CD8-positive, alpha-beta memory T cell (primary cell): ENCODE data around the gene PIEZO1. TPM values are rescaled to one million over a fixed set of nuclear protein-coding genes. Genes with fewer than 3 reads are reported as not detected.
A peak's percentile ranks its signal among the peaks of the same experiment; 100 is the strongest.

ENCODE experiments used
- CTCF ChIA-PET: fragments of 350-600 bp; sonication (Branson Sonifier 250); formaldehyde crosslinking; loops from one replicate; lab custom pipeline; 2021; ENCODE audit warnings: antibody characterized with exemption; lab: Charles Lee
- POLR2A ChIA-PET: fragments of 350-600 bp; sonication (Branson Sonifier 250); formaldehyde crosslinking; loops from one replicate; lab custom pipeline; 2021; ENCODE audit warnings: antibody characterized with exemption; lab: Charles Lee
- DNase-seq, 5 donors: peaks; one replicate each; pipeline versions ENCODE4 v3.0.0 to v3.0.0-alpha.2; 2020 to 2022; ENCODE audit warnings: mixed read lengths in 1 of 5
- H3K27ac ChIP-seq: one replicate; pipeline ENCODE4 v1.7.0; 2013; ENCODE audit warnings: low read depth, mild to moderate bottlenecking, low read length, moderate library complexity
- H3K27me3 ChIP-seq: 2 replicates; pipeline ENCODE4 v1.7.0; 2013; ENCODE audit warnings: low read length, mild to moderate bottlenecking; ENCODE audit not compliant: insufficient read depth, poor library complexity, severe bottlenecking
- H3K36me3 ChIP-seq: 2 replicates; pipeline ENCODE4 v1.7.0; 2013; ENCODE audit warnings: mild to moderate bottlenecking, low read length, moderate library complexity; ENCODE audit not compliant: insufficient read depth
- H3K4me1 ChIP-seq: 2 replicates; pipeline ENCODE4 v1.7.0; 2013; ENCODE audit warnings: mild to moderate bottlenecking, low read length, moderate library complexity; ENCODE audit not compliant: insufficient read depth
- H3K4me3 ChIP-seq: 2 replicates; pipeline ENCODE4 v1.7.0; 2013; ENCODE audit warnings: mild to moderate bottlenecking, low read length
- H3K9me3 ChIP-seq: 2 replicates; pipeline ENCODE4 v1.7.0; 2013; ENCODE audit warnings: mild to moderate bottlenecking, low read length
- H3K27ac Mint-ChIP-seq, 8 donors: one replicate each; pipeline ENCODE4 v1.8.0; 2020 to 2021; ENCODE audit warnings: mixed read lengths in 8 of 8, mild to moderate bottlenecking in 6 of 8, inconsistent platforms in 3 of 8, moderate library complexity in 3 of 8
- H3K27me3 Mint-ChIP-seq, 2 donors: one replicate each; pipeline ENCODE4 v1.8.0; 2020 to 2021; ENCODE audit warnings: mixed read lengths in 2 of 2, mild to moderate bottlenecking in 1 of 2, moderate library complexity in 1 of 2
- H3K36me3 Mint-ChIP-seq, 3 donors: one replicate each; pipeline ENCODE4 v1.8.0; 2020 to 2021; ENCODE audit warnings: mixed read lengths in 3 of 3, inconsistent platforms in 1 of 3, mild to moderate bottlenecking in 1 of 3
- H3K4me1 Mint-ChIP-seq, 3 donors: one replicate each; pipeline ENCODE4 v1.8.0; 2020 to 2021; ENCODE audit warnings: mixed read lengths in 3 of 3, inconsistent platforms in 1 of 3, mild to moderate bottlenecking in 1 of 3
- H3K4me3 Mint-ChIP-seq, 7 donors: one replicate each; pipeline ENCODE4 v1.8.0; 2020 to 2021; ENCODE audit warnings: mixed read lengths in 7 of 7, mild to moderate bottlenecking in 6 of 7, moderate library complexity in 4 of 7, inconsistent platforms in 2 of 7
- H3K9me3 Mint-ChIP-seq, 5 donors: one replicate each; pipeline ENCODE4 v1.8.0; 2020 to 2022; ENCODE audit warnings: mixed read lengths in 5 of 5, mild to moderate bottlenecking in 3 of 5, moderate library complexity in 2 of 5, inconsistent platforms in 1 of 5
- polyA plus RNA-seq: library from polyadenylated mRNA; unstranded; fragments of 300-500 nt; fragmentation: Illumina TruSeq; gene quantifications from one replicate; pipeline ENCODE4 v1.2.3, GENCODE V29; 2021
- total RNA-seq, 2 experiments: library from RNA; stranded (reverse); gene quantifications; one replicate each; pipeline ENCODE4 v1.2.3, GENCODE V29; 2021

Gene PIEZO1
- total and polyA plus RNA-seq, 3 experiments from 2014 or later, result 58.4 to 230 (median 215) TPM

GRCh38 chr16:88783391-88784073, 1.5 kb downstream of the PIEZO1 start:
- peaks cover 39 to 53% (median 44%) of the 10 kb centered on the region in 3 donors for H3K4me1 Mint-ChIP-seq

GRCh38 chr16:88782454-88783390, 2.3 kb downstream of the PIEZO1 start:
- Mint-ChIP-seq H3K27ac (peak overlapping the region; percentile 90 to 99 (median 96)), H3K4me3 (peak overlapping the region; percentile 80 to 96 (median 85)), H3K9me3 (no peaks in the 10 kb centered on the region), H3K27me3 (no peaks in the 10 kb centered on the region), H3K36me3 (peaks cover 0 to 2% (median 0%) of the 10 kb centered on the region in 3 donors), H3K4me1 (peaks cover 44 to 61% (median 48%) of the 10 kb centered on the region in 3 donors)
- H3K27ac ChIP-seq, result peak overlapping the region; percentile 80
- H3K36me3 ChIP-seq, result no peaks in the 10 kb centered on the region
- no peaks in the 10 kb centered on the region for H3K27me3 ChIP-seq
- DNase-seq, result peak in 1 of 5 donors; percentile 32
- peaks cover 57% of the 10 kb centered on the region for H3K4me1 ChIP-seq
- peak overlapping the region; percentile 40 for H3K4me3 ChIP-seq
- ChIA-PET POLR2A (interaction anchor here (1.0 to 4.7 kb wide), 6 partner anchors 20 to 74 kb away, joined by 5 to 19 read pairs (median 9); partner anchors contain the start of genes APRT, CDT1, GALNS and TRAPPC2L), CTCF (interaction anchor here (1.0 to 4.1 kb wide), 14 partner anchors 10 to 163 kb away, joined by 3 to 19 read pairs (median 4); partner anchors contain the start of genes APRT, CDT1, GALNS and TRAPPC2L)
- no peaks in the 10 kb centered on the region for H3K9me3 ChIP-seq

More at GRCh38 chr16:88783391-88784073, 1.5 kb downstream of the PIEZO1 start:
- Mint-ChIP-seq H3K36me3 (peaks cover 0 to 2% (median 0%) of the 10 kb centered on the region in 3 donors), H3K9me3 (no peaks in the 10 kb centered on the region), H3K27me3 (no peaks in the 10 kb centered on the region), H3K4me3 (peak overlapping the region; percentile 80 to 96 (median 85)), H3K27ac (peak overlapping the region; percentile 90 to 99 (median 96))
- ChIA-PET POLR2A (interaction anchor here (0.6 to 4.7 kb wide), 5 partner anchors 23 to 46 kb away, joined by 4 to 19 read pairs (median 9); partner anchors contain the start of gene APRT), CTCF (interaction anchor here (1.0 to 2.7 kb wide), 10 partner anchors 10 to 118 kb away, joined by 3 to 10 read pairs (median 3); partner anchors contain the start of genes APRT, GALNS and TRAPPC2L)
- Histone ChIP-seq H3K4me3 (peak overlapping the region; percentile 15), H3K27ac (peak overlapping the region; percentile 80), H3K36me3 (no peaks in the 10 kb centered on the region), H3K9me3 (no peaks in the 10 kb centered on the region), H3K27me3 (no peaks in the 10 kb centered on the region), H3K4me1 (peaks cover 57% of the 10 kb centered on the region)
- peak in 1 of 5 donors; percentile 36 for DNase-seq

DNA sequence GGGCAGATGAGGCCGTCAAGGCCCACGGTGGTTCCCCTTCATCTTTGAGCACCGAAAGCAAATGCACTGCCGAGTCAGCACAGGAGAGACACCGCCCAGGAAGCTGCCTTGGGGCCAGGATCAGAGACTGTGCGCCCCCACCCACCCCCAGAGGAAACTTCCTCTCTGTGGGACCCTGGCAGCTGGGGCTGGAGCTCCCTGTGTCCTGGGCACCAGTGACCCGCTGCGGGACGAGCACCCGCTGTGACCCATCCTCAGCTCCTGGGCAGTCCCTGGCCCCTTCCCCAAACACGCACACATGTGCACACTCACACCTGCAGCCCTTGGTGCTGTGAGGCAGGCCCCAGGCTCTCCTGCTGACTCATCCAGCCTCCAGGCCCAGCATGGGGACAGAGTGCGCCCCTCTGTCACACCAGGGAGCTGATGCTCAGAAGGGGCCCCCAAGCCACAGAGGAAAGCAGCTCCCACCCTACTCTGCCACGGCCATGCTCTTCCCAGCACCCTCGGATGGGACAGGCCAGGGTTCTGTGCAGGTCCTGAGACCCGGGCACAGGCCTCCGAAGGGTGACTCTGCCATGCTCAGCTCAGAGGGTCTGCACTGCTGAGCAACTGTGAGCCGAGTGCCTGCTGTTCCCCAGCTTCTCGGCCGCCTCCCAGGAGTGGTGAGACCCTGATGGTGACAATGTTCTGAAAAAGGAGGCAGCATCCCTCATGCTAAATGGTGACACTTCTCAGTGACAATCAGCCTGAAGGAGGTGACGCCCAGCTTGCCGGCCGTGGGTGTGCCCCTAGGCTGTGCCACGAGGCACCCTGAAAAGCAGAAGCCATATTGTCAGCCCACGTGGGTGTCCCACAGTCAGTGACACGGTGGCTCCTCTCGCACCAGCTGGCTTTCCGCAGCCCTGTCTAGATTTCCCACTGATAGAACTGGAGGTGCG, 3.6 kb downstream of the PIEZO1 start:
- ChIA-PET POLR2A (interaction anchor here (0.5 to 4.7 kb wide), 19 partner anchors 8 to 662 kb away, joined by 3 to 19 read pairs (median 4); partner anchors contain the start of genes APRT, CDT1, GALNS and TRAPPC2L), CTCF (interaction anchor here (0.7 to 4.1 kb wide), 14 partner anchors 11 to 162 kb away, joined by 3 to 19 read pairs (median 5); partner anchors contain the start of genes APRT and CDT1)
- no peaks in the 10 kb centered on the region for H3K27me3 Mint-ChIP-seq
- H3K9me3 Mint-ChIP-seq, result no peaks in the 10 kb centered on the region
- Histone ChIP-seq H3K4me3 (peak overlapping the region; percentile 40), H3K27me3 (no peaks in the 10 kb centered on the region), H3K4me1 (peaks cover 57% of the 10 kb centered on the region), H3K9me3 (no peaks in the 10 kb centered on the region), H3K27ac (peak overlapping the region; percentile 80), H3K36me3 (no peaks in the 10 kb centered on the region)
- peak overlapping the region; percentile 90 to 99 (median 96) for H3K27ac Mint-ChIP-seq
- peak; percentile 53 to 82 (median 63) for DNase-seq
- peaks cover 44 to 68% (median 53%) of the 10 kb centered on the region in 3 donors for H3K4me1 Mint-ChIP-seq
- H3K4me3 Mint-ChIP-seq, result peak overlapping the region; percentile 80 to 96 (median 85)
- peaks cover 0 to 11% (median 0%) of the 10 kb centered on the region in 3 donors for H3K36me3 Mint-ChIP-seq

GRCh38 chr16:88780142-88781062, 4.6 kb downstream of the PIEZO1 start:
- H3K27ac ChIP-seq, result peak overlapping the region; percentile 80
- peak overlapping the region; percentile 40 for H3K4me3 ChIP-seq
- Mint-ChIP-seq H3K9me3 (no peaks in the 10 kb centered on the region), H3K27ac (peak overlapping the region; percentile 90 to 99 (median 96)), H3K36me3 (peaks cover 0 to 14% (median 0%) of the 10 kb centered on the region in 3 donors), H3K27me3 (no peaks in the 10 kb centered on the region), H3K4me3 (peak overlapping the region; percentile 80 to 96 (median 85)), H3K4me1 (peaks cover 45 to 65% (median 53%) of the 10 kb centered on the region in 3 donors)
- no peaks in the 10 kb centered on the region for H3K27me3 ChIP-seq
- H3K9me3 ChIP-seq, result no peaks in the 10 kb centered on the region
- no peaks in the 10 kb centered on the region for H3K36me3 ChIP-seq
- CTCF ChIA-PET, result interaction anchor here (0.7 to 4.1 kb wide), 10 partner anchors 10 to 161 kb away, joined by 3 to 19 read pairs (median 5); partner anchors contain the start of gene APRT
- H3K4me1 ChIP-seq, result peaks cover 52% of the 10 kb centered on the region
- DNase-seq, result no peak
- POLR2A ChIA-PET, result interaction anchor here (0.7 to 4.7 kb wide), 15 partner anchors 8 to 437 kb away, joined by 3 to 19 read pairs (median 4); partner anchors contain the start of genes APRT, CDT1 and ZNF778

GRCh38 chr16:88779406-88780141, 5.4 kb downstream of the PIEZO1 start:
- Histone ChIP-seq H3K27me3 (no peaks in the 10 kb centered on the region), H3K4me3 (peak overlapping the region; percentile 40), H3K9me3 (no peaks in the 10 kb centered on the region), H3K4me1 (peaks cover 55% of the 10 kb centered on the region), H3K36me3 (no peaks in the 10 kb centered on the region), H3K27ac (peak overlapping the region; percentile 80)
- Mint-ChIP-seq H3K4me1 (peaks cover 47 to 68% (median 53%) of the 10 kb centered on the region in 3 donors), H3K36me3 (peaks cover 0 to 17% (median 0%) of the 10 kb centered on the region in 3 donors), H3K9me3 (no peaks in the 10 kb centered on the region), H3K27me3 (no peaks in the 10 kb centered on the region), H3K27ac (peak overlapping the region; percentile 90 to 99 (median 96)), H3K4me3 (peak overlapping the region in 4 of 7 donors; percentile 80 to 85 (median 84))
- CTCF ChIA-PET, result interaction anchor here (1.0 to 4.1 kb wide), 3 partner anchors 17 to 78 kb away, joined by 3 to 19 read pairs (median 18); no protein-coding TSS in a partner anchor
- no peak for DNase-seq
- POLR2A ChIA-PET, result interaction anchor here (0.7 to 4.7 kb wide), 5 partner anchors 12 to 93 kb away, joined by 3 to 19 read pairs (median 4); partner anchors contain the start of genes APRT and SNAI3
